GM18867 (cell line): ENCODE results near the gene DUSP23.

ENCODE experiments used
- ATAC-seq: cut with Tn5 transposase; IDR thresholded peaks from one replicate; pipeline ENCODE4 v1.9.1; 2021; ENCODE audit warnings: mild to moderate bottlenecking, moderate library complexity; ENCODE audit not compliant: unreplicated experiment

Gene DUSP23

DNA sequence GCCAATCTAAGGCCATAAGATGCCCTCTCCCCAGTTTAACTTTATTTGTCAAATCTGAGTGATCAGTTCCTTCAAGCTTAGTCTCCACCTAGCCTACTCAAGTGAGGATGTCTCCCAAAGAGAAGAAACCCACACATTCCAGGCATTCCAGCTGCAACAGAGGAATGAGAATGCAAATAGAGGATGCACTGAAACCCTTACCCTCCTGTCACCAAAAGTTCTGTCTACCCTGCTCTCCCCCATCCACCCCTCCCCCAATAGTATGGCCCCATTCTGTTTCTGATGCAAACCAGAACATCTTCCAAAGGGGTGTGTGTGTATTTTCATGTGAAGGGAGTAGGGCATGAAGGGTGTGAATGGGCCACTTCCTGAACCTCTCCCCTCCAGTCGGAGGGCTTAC is 3.0 kb downstream of the DUSP23 start:
- ATAC-seq, result no peak

DNA sequence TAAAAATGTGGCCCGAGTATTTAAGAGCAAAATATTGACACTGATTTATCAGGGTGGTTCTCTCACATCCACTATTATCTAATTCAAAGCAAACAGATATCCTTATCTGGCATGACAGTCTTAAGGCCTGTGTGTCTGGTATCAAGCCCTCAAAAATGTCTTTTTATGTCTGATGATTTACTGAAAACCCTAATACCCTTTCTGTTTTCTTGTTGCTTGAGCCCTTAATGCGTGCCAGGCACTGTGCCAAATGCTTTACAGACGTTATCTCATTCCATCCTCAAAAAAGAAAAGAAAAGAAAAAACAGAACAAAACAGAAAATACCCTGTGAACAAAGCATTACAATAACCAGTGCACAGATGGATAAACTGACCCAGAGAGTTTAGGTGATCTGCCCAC is 5.7 kb downstream of the DUSP23 start:
- no peak for ATAC-seq

DNA sequence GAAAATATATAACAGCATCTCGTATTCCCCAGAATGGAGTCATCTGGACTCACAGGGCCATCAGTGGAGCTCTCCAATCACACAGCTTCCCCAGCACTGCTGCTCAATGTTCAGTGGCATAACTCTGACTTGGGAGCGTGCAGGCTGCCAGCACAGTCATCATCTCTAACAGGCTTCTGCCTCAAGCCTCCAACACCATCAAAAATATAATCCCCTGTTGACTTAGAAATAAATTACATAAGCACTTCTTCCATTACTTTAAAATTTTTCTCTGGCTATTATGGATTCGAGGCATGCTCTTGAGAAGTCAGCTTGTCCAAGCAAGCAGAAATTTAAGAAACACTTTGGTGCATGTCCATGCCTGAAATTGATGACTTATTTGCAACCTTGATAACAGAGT is 6.2 kb downstream of the DUSP23 start:
- ATAC-seq, result no peak

DNA sequence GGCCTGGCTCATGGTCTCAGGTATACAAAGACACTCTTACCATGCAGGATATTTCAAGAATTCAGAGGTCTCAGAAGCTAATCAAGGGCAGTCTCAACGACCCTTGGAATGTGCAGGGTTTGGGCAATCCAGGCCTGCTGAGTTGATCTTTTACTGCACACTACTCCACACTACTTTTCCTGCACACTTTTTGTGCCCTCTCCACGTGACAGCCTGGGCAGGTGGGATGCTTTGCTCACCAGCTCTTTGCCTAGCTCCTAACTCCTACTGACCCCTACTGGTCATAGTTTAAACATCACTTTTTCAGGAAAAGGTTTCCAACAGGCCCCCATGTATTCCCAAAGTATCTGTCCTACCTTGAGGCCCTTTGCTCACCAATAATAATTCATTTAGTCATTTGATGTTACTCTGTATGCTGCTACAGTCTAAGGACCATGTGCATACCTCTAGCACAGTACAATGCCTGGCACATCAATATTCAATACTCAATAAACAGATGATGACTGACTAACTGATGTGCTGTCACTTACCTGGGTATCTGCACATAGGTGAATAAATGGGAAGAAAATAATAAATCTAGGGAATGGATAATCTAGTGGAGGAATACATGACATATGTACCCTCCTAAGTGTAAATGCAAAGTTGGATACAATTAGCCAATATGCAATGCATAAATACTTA is 9.6 kb downstream of the DUSP23 start:
- ATAC-seq, result no peak

- no peak for ATAC-seq
Observed at GRCh38 chr1:159791031-159791430, 10.3 kb downstream of the DUSP23 start.

- no peak for ATAC-seq
Observed at GRCh38 chr1:159791461-159791860, 10.7 kb downstream of the DUSP23 start.

- ATAC-seq, result no peak
Observed at GRCh38 chr1:159795534-159795933, 14.8 kb downstream of the DUSP23 start.

GRCh38 chr1:159798893-159799292 is 18.1 kb downstream of the DUSP23 start:
- ATAC-seq, result no peak

DNA sequence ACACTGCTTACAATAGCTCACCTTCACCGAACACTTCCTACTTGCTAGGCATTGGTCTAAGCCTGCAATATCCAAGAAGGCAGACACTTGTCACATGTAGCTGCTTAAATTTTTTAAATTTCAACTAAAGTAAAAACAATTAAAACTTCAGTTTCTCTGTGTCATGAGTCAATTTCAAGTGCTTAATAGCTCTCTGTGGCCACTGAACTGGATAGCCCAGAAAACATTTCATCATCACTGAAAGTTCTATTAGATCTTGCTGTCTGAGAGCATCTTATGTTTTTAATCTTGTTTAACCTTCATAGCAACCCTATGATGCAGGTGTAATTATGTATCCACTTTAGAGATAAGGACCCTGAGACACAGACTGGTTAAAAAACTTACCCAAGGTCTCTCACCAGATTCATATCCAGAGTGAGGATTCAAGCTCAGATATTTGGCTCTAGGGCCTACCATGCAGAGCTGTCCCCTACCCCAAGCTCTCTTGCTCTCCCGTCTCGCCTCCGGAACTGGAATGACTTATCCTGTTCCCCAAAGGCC is 18.8 kb downstream of the DUSP23 start:
- ATAC-seq, result no peak

- peak; percentile 87 for ATAC-seq
Observed at GRCh38 chr1:159800177-159800930, 19.6 kb downstream of the DUSP23 start.

DNA sequence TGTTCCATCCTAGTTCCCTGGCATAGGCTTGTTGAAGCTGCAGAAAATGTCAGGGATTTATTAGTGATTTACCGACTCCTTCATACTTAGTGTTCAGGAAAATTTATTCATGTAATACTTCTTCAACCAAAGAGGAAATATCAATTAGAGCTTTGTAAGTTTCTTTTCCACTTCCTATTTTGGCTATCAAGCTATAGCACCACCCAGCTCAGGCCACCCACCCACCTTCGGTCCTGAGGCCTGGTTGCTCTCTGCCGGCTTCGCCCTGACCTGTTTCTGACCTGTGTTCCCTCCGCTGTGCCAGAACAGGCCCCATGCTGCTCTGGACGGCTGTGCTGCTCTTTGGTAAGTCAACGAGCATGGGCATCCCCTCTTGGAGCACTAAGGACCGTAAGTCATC is 21.3 kb downstream of the DUSP23 start, which contains the start of gene FCRL6:
Gene FCRL6, plus strand, starts transcription at position 250 of the 400 bp plus-strand sequence. Its CDS starts 65 bp downstream, at position 315.
- no peak for ATAC-seq

- no peak for ATAC-seq
Observed at GRCh38 chr1:159803956-159804689, 23.4 kb downstream of the DUSP23 start.

DNA sequence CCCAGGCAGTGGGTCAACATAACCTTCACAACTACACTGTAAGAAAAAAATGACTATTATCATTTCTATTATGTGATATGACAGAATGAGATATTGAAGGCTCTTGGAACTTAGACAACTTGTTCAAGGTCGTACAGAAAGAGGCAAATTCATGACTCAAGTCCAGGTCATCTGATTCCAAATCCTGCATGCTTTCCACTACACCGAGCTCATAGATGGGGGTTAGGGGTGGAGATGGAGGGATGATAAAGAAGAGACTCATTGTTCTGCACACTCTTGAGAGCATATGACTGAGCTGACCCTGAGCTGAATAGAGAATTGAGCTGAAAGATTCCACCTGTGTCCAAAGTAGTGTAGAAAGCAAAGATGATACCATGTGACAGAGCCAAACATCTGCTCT is 24.2 kb downstream of the DUSP23 start:
- ATAC-seq, result no peak

DNA sequence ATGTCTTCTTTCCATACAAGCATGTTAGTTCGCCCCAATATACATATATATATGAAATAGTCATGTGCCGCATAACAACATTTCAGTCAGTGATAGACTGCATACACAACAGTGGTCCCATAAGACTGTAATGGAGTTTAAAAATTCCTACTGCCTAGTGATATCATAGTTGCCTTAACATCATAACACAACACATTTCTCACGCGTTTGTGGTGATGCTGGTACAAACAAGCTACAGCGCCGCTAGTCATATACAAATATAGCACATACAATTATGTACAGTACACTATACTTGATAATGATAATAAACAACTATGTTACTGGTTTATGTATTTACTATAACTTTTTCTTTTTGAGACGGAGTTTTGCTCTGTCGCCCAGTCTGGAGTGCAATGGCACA is 35.2 kb downstream of the DUSP23 start:
- no peak for ATAC-seq

DNA sequence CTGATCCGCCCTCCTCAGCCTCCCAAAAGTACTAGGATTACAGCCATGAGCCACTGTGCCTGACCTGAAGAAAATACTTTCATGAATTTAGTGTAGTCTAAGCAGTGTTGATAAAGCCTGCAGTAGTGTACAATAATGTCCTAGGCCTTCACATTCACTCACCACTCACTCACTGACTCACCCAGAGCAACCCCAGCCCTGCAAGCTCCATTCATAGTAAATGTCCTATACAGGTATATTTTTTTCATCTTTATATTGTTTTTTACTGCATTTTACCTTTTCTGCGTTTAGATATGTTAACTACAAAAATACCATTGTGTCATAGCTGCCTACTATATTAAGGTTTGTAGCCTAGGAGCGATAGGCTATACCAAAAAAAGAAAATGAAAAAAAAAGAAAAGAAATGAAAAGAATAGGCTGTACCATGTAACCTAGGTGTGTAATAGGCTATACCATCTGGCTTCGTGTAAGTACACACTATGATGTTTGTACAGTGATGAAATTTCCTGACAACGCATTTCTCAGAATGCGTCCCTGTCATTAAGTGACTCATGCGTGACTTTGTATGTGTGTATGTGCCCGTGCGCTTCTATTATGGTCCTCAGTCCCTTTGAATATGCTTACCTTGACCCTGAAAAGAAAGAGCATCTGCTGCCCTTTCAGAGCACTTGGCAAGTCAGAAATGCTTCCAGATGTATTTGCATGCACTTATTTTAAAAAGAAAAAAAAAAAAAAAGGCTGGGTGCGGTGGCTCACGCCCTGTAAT is 36.7 kb downstream of the DUSP23 start:
- ATAC-seq, result no peak

GRCh38 chr1:159821171-159821867 is 40.6 kb downstream of the DUSP23 start:
- peak; percentile 65 for ATAC-seq

DNA sequence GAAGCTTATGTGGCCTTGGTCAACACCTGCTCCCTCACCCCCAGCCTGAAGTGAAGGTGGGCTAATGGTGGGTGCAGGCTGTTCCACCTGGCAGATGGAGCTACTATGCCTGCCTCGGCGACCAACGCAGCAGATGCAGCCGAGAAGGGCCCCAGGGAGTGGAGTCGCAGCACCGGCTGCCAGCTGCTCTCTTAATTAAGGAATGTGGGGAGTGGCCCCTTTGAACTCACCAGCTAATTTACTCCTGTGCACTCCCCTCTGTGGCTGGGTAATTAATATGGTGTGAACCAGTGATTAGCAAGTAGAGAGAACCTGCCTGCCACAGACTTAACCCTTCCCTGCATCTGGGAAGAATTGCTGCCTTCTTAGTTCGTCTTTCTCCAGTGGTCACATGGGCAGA is 42.6 kb downstream of the DUSP23 start:
- ATAC-seq, result no peak

DNA sequence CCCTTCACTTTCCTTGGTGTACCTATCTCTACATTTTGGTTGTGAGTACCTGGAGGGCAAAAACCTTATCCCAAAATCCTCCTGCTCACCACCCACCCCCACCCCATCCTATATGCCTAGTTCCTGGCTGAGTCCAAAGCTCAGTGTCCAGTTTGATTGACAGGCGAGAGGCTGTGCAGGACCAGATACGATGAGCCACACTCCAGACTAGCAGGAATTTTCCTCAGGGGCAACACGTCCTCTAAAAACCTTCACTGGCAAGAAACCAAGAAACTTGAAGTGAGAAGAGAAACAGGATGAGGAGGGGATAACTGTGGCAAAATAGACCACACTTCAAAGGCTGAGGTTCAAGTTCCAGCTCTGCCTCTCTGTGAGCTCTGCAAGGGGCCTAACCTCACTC is 44.8 kb downstream of the DUSP23 start:
- no peak for ATAC-seq

DNA sequence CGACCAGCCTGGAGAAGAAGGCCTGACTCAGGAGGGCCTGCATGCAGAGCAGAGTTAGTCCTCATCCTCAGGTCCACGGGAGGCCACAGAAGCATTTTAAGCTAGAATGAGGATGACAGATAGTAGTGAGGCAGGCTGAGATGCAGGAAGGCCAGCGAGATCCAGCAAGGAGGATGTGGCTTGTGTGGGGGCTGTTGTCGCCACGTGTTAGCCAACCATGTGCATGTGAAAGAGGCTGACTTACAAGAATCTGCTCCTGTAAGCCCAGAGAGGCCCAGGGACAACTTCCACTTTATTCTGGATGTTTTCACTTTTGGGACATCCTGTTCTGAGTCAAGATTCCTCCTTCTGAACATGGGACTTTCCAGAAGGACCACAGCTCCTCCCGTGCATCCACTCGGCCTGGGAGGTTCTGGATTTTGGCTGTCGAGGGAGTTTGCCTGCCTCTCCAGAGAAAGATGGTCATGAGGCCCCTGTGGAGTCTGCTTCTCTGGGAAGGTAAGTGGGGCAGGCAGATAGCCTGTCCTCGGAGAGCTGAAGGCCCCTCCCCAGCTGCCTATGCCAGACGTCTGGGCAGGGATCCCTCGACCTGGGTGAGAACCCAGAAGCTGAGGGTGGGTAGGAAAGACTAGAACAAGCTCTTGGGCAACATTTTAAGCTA is 45.8 kb downstream of the DUSP23 start, which contains the start of gene SLAMF8:
Gene SLAMF8, plus strand, starts transcription at position 433 of the 661 bp plus-strand sequence. Its CDS starts 26 bp downstream, at position 459.
- ATAC-seq, result peak; percentile 55
